NCI-H1105 treated with DMSO at 0.1 percent for 48 hours (cell line): ENCODE measurements around the gene GAS6.

Experiments
- DNase-seq: peaks from one replicate; lab custom pipeline; 2025; lab: John Stamatoyannopoulos, UW

GAS6 gene

GRCh38 chr13:113851826-113852535, 11.9 kb downstream of the GAS6 start:
- no peak for DNase-seq

GRCh38 chr13:113851480-113851803, 12.4 kb downstream of the GAS6 start:
- no peak for DNase-seq

- no peak for DNase-seq
Observed at GRCh38 chr13:113850722-113851479, 13.0 kb downstream of the GAS6 start.

DNA sequence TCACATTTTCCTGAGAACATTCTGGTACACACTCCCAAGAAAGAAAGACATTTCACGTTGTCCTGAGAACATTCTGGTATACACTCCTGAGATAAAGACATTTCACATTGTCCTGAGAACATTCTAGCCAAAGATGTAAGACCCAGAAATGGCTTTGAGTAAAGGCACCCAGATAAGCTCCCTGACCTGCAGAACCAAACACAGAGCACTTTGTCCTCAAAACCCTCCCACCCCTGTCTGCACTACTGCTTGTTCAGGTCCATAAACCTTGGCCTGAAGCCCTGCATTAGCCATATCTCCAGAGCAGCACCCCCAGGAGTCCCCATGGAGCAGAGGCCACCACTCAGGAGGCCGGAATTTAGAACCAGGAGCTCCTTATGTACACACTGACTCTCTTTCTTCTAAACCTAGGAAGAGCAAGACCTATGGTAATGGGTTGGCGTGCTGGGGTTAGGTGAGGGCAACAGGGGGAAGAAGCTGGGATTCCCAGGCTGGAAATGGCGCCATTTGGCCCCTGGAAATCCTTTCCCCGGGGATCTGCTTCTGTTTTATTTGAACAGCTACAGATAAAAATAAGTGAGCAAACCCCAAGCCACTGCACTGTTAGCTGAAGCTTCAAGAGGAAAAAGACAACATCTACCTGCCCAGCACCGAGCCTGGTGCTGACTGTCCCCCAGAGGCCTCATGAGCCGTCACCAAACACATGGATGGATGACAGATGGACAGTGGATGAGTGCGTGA, 13.7 kb downstream of the GAS6 start:
- DNase-seq: no peak

DNA sequence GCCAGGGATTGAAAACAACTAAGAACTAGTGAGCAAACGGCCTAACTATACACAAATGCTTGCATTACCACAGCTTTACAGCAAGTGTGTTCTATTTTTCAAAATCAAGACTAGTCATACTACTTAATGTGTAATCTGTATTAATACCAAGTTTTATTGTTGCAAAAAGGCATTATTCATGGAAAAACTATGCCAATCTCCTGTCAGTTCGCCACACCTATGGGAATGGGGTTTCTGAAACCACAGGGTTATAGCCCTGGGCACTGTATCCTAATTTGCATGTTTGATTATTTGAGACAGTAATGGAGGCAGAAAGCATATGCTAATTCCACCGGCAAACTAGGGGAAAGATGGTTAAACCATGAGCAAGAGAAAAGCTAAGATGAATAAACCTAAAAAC, 14.3 kb downstream of the GAS6 start:
- no peak for DNase-seq

DNA sequence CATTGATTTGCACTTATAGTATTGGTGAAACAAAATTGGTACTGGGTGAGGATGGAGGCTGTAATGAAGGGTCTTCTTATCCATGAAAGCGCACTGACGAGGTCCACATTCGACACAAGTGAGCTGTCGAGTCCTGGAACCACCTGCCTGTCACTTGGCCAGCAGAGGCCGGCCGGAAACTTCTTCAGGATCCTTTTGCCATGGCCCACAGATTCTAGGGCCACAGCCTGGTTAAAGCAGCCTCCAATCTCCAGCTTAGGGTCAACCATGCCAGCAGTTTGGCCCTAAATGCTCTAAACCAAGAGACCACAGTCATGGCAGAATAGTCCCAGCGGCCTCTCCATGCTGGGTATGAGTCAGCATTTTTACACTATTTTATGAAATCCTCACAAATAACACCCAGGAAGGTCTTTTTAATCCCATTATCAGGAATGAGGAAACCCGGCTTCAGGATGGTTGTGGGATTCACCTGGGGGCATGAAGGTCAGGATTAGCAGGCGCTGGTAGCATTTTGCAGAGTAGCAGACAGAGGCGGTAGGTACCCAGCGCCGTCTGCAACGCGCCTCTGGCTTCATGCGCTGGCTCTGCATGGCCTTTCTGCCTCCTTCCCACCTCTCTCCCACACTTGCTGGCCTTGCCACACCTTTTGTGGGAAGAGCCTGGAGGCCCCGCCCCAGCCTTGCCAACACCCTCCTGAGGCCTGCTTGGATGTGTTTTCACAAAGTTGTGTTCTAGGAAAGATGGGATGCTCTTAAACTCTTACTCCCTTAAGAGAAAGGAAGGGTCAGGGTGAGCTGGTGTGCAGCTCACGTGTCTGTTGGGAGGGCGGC, 15.2 kb downstream of the GAS6 start:
- DNase-seq: no peak

DNA sequence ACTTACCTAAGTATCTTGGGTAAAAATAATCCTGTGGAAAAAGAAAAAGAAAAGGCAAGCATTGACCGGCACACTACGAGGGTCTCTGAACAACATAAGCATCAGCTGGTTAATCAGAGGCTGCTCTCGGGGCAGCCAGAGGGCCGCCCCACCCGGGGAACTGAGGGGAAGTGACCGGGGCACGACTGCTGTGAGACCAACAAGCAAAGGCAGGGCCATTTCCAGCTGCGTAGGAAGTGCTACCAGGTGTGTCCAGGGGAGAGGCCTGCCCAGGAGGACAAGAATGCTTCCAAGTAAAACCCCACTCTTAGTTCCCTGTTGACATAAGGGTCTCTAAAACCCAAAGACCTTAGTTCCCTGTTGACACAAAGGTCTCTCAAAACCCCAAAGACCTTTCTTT, 15.9 kb downstream of the GAS6 start:
- DNase-seq: no peak

DNA sequence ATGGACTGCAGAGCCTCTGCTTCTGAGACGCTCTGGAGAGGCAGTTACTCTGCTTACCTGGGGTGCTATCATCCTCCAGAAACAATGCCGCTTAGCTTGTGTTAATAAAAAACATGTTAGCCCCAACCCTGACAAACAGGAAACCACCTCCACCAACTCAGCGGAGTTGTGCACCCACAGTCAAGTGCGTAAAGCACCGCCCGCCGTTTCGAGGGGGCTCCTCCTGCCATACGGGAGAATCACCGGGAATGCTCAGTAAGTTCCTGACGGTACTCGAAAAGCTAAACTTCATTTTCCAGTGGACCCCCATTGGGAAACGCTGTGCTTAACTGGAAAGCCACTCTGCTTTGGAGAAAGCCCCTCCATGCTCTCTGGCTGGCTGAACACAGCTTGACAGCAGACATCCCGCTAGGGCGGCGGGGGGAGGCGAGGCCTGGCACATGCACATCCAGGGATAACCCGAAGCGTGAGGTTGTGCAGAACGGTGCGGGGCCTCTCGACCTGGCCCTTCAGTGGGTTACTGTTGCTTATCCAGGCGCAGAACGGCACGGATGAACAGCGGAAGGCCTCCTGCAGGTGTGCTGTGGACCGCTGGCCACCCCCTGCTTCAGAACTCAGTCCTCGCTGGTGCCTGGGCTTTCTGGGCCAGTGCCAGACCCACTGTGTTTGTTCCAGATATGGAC, 17.1 kb downstream of the GAS6 start:
- no peak for DNase-seq

DNA sequence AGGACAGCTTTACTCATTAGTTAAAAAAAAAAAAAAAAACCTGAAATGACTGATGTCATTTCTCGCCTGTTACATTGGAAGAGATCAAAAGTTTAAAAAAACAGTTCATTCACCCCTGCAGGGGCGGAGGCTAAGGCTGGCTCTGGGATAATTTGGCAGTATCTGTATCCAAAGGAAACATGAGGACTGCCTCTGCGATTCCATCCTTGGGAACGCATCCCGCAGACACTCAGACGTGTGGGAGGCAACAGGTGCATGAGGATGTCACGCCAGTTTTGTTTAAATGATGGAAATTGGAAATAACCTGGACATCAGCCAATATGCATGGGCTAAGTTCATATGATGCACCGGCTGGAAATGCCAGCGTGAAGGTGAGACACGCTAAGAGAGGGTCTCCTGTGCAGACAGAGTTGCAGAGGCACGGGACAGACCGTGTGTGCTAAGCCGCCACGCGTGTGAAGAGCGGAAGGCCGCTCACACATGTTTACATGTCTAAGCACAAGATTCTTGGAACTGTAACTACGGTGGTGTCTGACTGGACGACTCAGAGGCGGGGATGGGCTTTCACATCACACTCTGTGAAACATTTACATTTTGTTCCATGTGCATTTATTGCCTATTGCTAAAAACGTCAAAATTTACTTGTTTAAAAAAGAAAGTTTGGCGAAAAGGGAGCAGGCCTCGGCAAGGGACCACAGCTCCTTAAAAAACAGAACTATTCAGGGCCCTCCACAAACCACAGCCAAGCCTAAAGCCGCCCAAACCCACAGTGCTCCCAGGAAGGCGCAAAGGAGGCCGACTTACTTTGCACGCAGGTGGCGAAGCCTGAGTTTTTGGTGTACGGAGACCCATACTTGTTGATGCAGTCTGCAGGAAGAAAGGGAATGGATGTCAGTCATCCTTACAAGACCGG, 17.9 kb downstream of the GAS6 start:
- no peak for DNase-seq

GRCh38 chr13:113845055-113845454, 18.8 kb downstream of the GAS6 start:
- no peak for DNase-seq

GRCh38 chr13:113843864-113844556, 19.9 kb downstream of the GAS6 start:
- no peak for DNase-seq

DNA sequence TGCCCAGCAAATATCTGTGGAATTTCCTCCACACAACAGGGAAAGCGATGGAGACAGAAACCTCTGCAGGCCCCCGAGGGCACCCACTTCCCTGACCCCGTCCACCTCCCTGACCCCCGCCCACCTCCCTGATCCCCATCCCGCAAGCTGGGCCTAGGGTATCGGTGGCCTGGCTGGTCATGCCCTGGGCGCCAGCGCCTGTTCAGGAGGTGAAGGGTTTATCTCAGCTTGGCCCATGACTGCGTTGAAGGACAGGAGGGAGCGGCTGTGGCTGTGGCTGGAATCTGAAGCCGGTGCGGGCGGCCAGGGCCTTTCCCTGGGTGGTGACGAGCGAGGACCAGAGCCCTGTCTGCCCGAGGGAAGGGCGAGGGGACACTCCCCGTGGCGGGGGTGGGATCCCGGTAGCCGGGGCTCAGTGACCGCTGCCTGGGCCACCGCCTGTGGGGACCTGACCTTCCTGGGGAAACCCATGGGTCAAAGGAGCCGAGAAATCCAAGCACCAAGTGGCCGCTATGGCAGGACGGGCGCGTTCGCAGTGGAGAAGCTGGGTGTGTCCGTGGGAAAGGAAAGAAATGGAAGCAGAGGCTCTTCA, 20.7 kb downstream of the GAS6 start:
- no peak for DNase-seq

DNA sequence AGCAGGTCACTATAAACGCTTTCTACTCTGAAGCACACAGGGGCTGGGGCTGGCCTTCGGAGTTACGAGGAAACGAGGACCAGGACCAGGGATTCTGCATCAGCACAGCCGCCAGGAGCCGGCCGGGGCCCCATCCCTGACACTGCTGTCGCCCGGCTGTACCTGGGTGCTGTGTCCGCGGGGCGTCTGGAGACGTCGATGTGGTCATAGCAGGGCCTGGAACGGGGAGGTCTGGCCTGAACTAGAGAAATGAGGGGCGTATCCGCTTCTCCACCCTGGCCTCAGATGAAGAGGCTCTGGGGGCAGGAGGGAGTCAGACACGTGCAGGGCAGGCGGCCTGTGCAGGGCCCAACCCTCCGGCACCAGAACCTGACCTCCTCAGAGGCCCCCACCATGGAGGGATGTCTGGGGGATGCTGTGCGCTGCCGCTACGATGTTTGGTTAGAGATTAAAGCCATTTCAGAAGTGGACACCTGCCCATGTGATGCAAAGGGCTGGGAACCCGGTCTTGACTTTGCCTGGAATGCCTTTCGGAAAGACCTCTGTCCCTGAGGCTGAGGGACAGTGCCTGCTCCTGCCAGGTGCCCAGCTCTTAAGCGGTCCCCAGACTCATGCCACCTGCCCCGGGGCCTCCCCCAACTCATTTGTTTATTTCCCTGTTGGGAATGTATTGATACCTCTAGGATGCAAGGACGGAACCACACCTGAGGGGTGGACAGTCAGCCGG, 21.4 kb downstream of the GAS6 start:
- no peak for DNase-seq

- DNase-seq: no peak
Observed at GRCh38 chr13:113841353-113841650, 22.6 kb downstream of the GAS6 start.

- no peak for DNase-seq
Observed at GRCh38 chr13:113840541-113841352, 23.1 kb downstream of the GAS6 start.

DNA sequence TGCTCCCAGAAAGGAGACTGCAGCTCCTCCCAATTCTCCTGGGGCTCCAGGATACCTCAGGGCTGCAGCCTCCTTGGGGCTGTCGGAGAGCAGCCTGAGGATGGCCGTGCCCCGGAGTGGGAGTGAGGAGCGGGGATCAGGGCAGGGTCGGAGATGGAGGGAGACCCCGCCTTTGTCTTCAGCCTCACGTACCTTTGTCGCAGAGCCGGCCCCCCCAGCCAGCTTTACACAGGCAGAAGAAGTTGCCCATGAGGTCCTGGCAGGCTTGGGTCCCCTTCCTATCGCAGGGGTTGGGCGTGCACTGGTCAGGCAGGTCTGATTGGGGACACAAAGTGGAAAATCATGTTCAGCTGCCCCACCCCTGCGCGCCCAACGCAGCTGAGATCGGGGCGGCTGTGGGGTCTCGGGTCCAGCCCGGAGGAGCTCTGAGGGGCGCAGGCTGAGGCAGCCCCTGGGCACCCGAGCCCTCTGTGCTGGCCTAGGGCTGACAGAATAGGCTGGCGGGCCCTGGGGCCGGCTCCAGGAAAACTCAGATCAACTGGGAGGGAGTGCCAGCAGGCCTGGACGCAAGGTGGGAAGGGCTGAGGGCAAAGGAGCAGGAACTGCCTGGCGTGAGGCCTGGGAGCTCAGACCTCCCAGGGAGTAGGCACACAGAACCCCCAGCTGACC, 24.2 kb downstream of the GAS6 start:
- no peak for DNase-seq

DNA sequence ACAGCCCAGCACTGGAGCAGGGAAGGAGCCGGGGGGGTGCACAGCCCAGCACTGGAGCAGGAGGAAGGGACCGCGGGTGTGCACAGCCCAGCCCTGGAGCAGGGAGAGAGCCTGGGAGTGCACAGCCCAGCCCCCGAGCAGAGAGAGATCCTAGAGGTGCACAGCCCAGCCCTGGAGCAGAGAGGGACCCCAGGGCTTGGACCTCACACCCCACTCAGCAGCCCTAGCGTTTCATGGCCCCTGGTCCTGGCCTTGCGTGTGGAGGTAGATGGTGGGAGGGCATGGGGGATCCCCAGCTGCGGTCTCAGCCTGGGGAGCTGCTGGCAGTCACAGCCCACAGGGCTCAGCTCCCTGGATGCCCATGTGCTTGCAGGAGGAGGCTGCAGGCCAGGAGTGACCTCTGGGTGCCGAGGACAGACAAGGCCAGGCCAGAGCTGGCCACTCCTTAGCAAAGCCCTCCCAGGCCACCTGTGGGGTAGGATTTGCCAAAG, 25.1 kb downstream of the GAS6 start:
- DNase-seq: no peak
